ENCODE measurements around the gene EVI5.
"Not testable (repeated sequence)": the region's sequence is repeated elsewhere in the genome, so short reads cannot be mapped to it uniquely, and the experiment has no call there.

EVI5 gene

GRCh38 chr1:92572520-92572919 lies 212.4 kb downstream of the EVI5 start:
- no peak for DNase-seq (ENCODE audit: low read depth)

- no peak for DNase-seq (ENCODE audit: low read depth)
These were observed 213.3 kb downstream of the EVI5 start for GRCh38 chr1:92571578-92571977.

- no peak for DNase-seq (ENCODE audit: low read depth)
These were observed 217.6 kb downstream of the EVI5 start for GRCh38 chr1:92567211-92567868.

- DNase-seq (ENCODE audit: low read depth), result no peak
These were observed 221.3 kb downstream of the EVI5 start for GRCh38 chr1:92563457-92564216.

- no peak for DNase-seq (ENCODE audit: low read depth)
These were observed 228.6 kb downstream of the EVI5 start for GRCh38 chr1:92556350-92556749.

- DNase-seq (ENCODE audit: low read depth), result no peak
These were observed 230.7 kb downstream of the EVI5 start for GRCh38 chr1:92554216-92554615.

GRCh38 chr1:92551916-92552315 lies 233.0 kb downstream of the EVI5 start:
- no peak for DNase-seq (ENCODE audit: low read depth)

GRCh38 chr1:92544756-92545165 lies 240.1 kb downstream of the EVI5 start:
- DNase-seq (ENCODE audit: low read depth), result no peak

- no peak for DNase-seq (ENCODE audit: low read depth)
These were observed 241.5 kb downstream of the EVI5 start for GRCh38 chr1:92543131-92544055.

GRCh38 chr1:92538413-92539061 lies 246.4 kb downstream of the EVI5 start:
- DNase-seq (ENCODE audit: low read depth), result no peak

GRCh38 chr1:92538048-92538412 lies 246.9 kb downstream of the EVI5 start:
- DNase-seq (ENCODE audit: low read depth), result no peak

GRCh38 chr1:92536980-92537884 lies 247.7 kb downstream of the EVI5 start:
- DNase-seq (ENCODE audit: low read depth), result no peak

GRCh38 chr1:92536211-92536979 lies 248.5 kb downstream of the EVI5 start:
- no peak for DNase-seq (ENCODE audit: low read depth)

- DNase-seq (ENCODE audit: low read depth), result not testable (repeated sequence)
These were observed 252.5 kb downstream of the EVI5 start for GRCh38 chr1:92532371-92532770.

- DNase-seq (ENCODE audit: low read depth), result not testable (repeated sequence)
These were observed 253.0 kb downstream of the EVI5 start for GRCh38 chr1:92531939-92532338.

- no peak for DNase-seq (ENCODE audit: low read depth)
These were observed 257.2 kb downstream of the EVI5 start for GRCh38 chr1:92527670-92528069.

- DNase-seq (ENCODE audit: low read depth), result not testable (repeated sequence)
These were observed 259.8 kb downstream of the EVI5 start for GRCh38 chr1:92524944-92525590.

- no peak for DNase-seq (ENCODE audit: low read depth)
These were observed 265.9 kb downstream of the EVI5 start for GRCh38 chr1:92519043-92519442.

GRCh38 chr1:92516574-92516973 lies 268.3 kb downstream of the EVI5 start:
- DNase-seq (ENCODE audit: low read depth), result no peak

GRCh38 chr1:92515796-92516201 lies 269.1 kb downstream of the EVI5 start:
- DNase-seq (ENCODE audit: low read depth), result no peak

All from HS-27A (cell line).